Gastroesophageal sphincter (tissue), 3 donors: ENCODE results near the gene IGSF8.
"Not testable (repeated sequence)": the region's sequence is repeated elsewhere in the genome, so short reads cannot be mapped to it uniquely, and the experiment has no call there.

Experiments used
- CTCF ChIP-seq, 4 experiments: fragments of 200-600 bp in 2 of 4; fragments of 450-650 bp in 2 of 4; sonication (generic) in 1 of 4; IDR thresholded peaks; one replicate each; pipeline ENCODE4 v1.5.1; 2017 to 2019; ENCODE audit warnings: antibody characterized with exemption in 4 of 4, mild to moderate bottlenecking in 2 of 4, moderate library complexity in 2 of 4
- POLR2A ChIP-seq, 2 donors: fragments of 450-650 bp; IDR thresholded peaks; one replicate each; pipeline ENCODE4 v1.6.1; 2017; ENCODE audit warnings: antibody characterized with exemption in 2 of 2, mild to moderate bottlenecking in 2 of 2, moderate library complexity in 1 of 2
- POLR2AphosphoS5 ChIP-seq: sonication (generic); formaldehyde crosslinking; IDR thresholded peaks from one replicate; pipeline ENCODE4 v1.6.1; 2017; ENCODE audit warnings: antibody characterized with exemption

- not testable (repeated sequence) for TF ChIP-seq CTCF (IDR thresholded peaks at IDR 0.05); POLR2A (IDR thresholded peaks at IDR 0.05); POLR2AphosphoS5
Observed at GRCh38 chr1:160050182-160050581, 48.2 kb downstream of the IGSF8 start.
